ENCODE measurements around the gene PRLR.

PRLR gene

DNA sequence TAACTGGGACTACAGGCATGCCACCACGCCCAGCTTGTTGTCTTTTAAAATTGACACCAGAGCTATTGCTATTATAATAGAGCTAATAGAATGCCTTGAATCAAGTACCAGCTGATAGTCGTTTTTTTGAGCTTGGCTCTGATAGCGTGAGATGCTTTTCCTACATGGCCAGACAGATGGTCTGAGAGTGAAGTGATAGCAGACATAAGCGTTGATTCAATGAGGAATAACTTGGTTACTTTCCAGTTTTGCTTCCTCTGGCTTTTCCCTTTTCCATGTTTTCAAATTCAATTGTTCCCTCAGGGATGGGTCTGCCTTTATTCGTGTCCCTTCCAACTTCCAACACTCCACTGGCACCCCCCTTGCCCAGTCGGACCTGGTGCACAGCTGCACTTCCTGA, 197.9 kb downstream of the PRLR start:
- DNase-seq (ENCODE audit: low read depth), result no peak

DNA sequence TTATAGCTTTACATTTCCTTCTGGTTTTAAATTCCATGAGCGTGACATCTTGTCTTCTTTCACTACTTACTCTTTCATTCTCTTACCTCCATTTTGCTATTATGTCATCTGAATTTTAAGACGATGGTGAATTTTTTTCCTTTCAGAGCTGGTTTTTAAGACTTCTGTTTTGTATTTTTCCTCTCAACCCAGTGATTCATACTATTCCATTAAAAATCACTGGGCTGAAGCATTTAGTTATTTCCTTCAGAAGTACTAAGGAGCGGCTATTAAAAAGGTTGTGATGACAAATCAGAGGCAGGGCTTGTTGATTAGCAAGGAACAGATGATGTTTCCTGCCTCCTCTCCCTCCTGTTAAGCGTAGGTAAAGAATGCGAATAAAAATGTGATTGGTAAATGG, 199.0 kb downstream of the PRLR start:
- DNase-seq (ENCODE audit: low read depth), result peak; percentile 78

GRCh38 chr5:35030426-35031100, 199.7 kb downstream of the PRLR start:
- peak; percentile 37 for DNase-seq (ENCODE audit: low read depth)

GRCh38 chr5:35029333-35029732, 201.0 kb downstream of the PRLR start:
- peak; percentile 95 for DNase-seq (ENCODE audit: low read depth)

DNA sequence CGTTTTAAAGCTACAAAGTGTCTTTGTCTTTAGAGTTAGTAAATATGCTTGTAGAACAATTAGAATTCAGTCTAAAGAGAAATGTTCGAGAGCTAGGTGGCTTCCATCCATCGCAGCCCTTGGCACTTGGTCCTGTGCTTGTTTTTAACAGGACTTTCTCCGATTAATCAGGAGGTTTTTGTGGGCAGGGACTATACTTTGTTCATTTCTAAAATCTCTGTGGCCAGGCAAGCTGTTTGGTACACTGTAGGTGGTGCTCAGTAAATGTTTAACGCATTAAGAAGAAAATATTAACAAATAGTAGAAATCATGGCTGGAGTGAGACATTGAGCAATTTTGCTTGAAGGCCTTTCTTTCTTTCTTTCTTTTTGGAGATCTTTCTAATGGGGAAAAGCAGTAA, 203.3 kb downstream of the PRLR start:
- DNase-seq (ENCODE audit: low read depth), result no peak

DNA sequence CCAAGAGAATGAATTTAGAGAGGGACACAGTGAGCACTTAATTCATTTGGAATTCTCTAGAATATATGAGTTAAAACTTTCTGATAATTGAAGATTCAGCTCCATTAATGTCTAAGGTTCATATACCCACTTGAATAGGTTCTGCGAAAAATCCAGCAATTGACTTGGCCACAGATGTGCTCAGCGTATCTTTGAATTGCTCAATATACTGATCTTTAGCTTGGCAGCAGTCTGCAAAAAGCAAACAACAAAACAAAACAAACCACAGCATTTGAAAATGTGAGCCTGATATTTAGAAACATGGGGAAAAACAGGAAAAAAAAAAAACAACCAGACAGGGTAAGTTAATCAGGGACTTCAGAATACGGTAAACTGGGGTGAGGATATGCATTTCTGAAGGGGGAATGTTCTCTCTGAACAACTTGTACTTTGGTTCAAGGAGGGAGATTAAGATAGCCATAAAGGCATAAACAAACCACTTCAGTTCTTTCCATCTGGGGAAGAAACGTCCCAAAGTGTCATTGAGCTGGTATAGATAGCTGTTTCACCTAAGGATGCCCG, 203.9 kb downstream of the PRLR start:
- DNase-seq (ENCODE audit: low read depth), result no peak

DNA sequence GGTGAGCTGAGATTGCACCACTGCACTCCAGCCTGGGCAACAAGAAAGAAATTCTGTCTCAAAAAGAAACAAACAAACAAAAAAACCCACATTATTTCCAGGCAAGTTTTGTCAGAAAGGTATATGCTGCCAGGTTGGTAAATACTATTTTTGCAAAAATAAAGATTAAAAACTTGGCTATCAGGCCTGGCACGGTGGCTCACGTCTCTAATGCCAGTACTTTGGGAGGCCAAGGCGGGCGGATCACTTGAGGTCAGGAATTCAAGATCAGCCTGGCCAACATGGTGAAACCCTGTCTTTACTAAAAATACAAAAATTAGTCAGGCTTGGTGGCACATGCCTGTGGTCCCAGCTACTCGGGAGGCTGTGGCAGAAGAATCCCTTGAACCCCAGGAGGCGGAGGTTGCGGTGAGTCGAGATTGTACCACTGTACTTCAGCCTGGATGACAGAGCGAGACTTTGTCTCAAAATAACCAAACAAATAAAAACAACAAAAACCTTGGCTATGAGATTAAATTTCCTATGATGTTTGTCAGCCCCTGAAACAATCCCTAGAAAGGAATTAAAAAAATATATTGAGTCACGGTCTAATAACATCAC, 205.3 kb downstream of the PRLR start:
- no peak for DNase-seq (ENCODE audit: low read depth)

- DNase-seq (ENCODE audit: low read depth), result no peak
Measured at GRCh38 chr5:35023391-35024178, 206.7 kb downstream of the PRLR start.

GRCh38 chr5:35016174-35017051, 213.9 kb downstream of the PRLR start:
- DNase-seq (ENCODE audit: low read depth), result no peak

DNA sequence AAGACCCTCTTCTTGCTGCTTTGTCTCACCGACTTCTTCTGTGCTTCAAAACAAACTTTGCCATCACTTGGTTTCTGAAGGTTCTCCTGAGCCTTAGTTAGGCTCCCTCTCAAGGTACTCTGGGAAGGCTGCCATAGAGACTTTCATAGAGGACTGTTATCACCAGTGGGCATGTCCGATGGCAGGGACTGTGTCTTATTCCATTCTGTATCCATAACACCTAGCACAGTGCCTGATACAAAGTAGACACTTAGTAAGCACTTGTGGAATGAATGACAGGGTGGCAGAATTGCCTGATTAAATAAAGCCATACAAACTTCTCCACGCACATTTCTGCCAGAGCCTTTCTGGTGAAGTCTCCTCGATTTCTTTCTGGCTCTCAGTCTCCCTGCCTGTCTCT, 215.2 kb downstream of the PRLR start:
- DNase-seq (ENCODE audit: low read depth), result no peak

DNA sequence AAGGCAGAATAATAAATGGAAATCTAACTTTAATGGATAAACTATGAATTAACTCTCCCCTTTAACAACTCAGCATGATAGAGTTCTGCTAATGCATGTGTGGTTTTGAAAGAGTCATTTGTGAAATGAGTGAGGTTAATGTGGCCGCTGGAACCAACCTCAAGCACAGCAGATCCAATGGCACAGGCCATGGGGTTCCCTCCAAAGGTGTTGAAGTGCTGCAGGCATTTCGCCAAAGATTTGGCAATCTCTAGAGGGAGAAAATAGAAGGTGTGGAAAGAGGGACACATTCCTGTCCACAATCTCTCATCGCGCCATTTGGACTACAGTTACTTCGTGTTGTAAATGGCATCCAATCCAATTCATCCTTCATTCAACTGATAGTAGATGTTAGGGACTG, 217.5 kb downstream of the PRLR start:
- DNase-seq (ENCODE audit: low read depth), result no peak

DNA sequence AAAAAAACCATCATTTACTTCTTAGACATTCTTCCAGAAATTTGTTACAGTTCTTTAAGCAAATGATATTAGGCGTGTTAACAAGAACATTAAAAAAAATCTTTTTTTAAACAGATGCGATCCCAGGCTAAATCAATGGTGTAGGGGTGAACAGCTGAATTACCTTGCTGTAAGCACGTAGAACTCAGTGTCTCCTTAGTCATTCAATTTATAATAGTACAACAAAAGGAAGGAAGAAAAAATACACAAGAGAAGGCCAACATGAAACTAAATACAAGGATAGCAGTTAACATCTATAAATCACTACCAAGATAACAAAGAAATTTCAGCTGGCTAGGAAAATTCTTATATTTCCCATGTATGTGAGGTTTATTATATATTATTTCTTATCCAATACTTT, 217.9 kb downstream of the PRLR start:
- DNase-seq (ENCODE audit: low read depth), result no peak

GRCh38 chr5:35010676-35011075, 219.6 kb downstream of the PRLR start:
- no peak for DNase-seq (ENCODE audit: low read depth)

- no peak for DNase-seq (ENCODE audit: low read depth)
Measured at GRCh38 chr5:35009657-35010056, 220.6 kb downstream of the PRLR start.

- DNase-seq (ENCODE audit: low read depth), result no peak
Measured at GRCh38 chr5:35009019-35009418, 221.3 kb downstream of the PRLR start.

DNA sequence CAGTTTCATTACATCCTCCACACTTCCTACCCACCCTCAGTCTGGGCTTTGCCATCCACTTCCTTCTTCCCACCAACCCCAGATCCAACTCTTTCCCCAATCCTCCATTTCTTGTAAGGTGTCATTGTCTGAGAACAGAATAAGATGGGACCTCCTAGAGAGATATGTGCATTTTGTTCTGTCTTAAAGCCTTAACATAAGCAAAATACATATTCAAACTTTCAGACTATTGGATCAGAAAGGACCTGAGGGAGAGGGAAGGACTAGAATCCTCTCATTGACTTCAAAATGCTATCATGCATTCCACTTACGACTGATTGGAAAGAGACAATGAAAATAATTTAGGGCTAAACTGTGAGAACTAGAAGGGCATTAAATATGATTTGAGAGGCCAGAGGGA, 225.5 kb downstream of the PRLR start:
- no peak for DNase-seq (ENCODE audit: low read depth)

DNA sequence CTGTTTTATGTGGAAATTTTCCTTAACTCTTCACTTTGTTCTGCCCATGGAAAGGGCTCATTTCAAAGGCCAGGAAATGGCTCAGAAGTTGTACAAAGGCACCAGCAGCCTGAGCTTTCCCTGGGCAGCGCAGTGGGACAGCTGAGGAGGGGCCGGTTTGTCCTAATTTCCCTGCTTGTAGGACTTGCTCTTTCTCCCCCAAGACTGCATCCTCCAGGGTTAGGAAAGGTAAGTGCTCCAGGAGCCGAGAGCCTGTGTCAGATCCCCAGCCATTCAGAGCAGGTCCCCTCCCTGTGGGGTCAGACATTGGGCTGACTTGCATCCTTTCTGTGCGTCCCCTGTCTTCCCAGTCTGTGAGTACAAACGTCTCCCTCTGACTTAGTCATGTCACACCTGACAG, 226.1 kb downstream of the PRLR start:
- no peak for DNase-seq (ENCODE audit: low read depth)

DNA sequence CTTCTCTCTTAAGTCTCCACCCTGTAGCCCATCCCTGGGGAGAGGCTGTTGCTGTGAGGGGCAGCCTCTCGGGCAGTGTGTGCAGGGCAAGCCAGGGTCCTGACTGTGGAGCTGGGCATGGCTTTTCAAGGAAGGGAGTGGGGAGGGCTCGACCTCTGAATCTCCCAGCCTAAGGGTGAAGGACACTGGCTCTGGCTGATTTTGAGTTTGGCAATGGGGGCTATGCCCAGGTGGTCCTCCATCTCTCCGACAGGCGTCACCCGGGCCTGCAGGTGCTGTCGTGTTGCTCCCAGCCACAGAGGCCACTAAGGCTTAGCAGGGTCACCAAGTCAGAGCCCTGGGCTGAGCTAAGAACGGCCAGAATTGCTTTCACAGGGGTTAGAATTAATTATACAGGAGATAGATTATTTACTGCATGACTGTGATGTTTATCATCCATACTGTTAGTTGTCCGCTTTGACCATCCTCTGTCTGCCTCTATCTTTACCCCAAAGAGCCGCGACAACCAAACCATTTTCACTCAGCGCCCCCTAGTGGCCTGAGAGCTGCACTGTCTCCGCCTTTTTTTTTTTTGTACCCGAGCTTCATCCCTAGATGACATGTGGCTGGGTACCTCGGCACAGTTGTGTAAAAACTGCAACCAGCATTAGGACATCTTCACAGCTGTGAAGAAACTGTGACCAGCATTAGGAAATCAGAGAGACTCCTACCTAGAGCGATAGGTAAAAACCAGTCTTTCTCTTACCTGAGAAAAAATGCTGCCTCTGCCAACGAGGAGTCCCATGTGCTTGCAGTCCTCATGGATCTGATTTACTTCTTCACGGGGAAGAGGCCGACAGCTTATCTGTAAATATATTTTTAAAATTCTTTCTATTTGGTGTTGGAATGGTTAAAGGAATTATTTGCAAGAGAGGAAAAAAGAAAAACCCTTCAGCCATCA, 227.0 kb downstream of the PRLR start:
- peak; percentile 67 for DNase-seq (ENCODE audit: low read depth)

DNA sequence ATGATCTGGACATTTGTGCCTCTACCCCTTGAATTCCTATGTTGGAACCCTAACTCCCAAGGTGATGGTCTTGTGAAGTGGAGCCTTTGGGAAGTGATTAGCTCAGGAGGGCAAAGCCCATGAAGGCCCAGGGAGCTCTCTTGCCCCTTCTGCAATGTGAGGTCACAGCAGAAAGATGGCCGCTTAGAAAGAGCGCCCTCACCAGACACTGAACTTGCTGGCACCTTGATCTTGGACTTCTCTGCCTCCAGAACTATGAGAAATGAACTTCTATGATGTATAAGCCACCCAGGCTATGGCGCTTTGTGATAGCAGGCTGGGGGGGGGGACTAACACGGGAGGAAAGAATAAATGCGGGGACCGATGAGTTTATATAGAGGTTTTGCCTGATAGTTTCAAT, 227.8 kb downstream of the PRLR start:
- no peak for DNase-seq (ENCODE audit: low read depth)

- DNase-seq (ENCODE audit: low read depth), result no peak
Measured at GRCh38 chr5:35001842-35002241, 228.4 kb downstream of the PRLR start.
